GM12872 (cell line): Measurements from ENCODE around the gene NLRC3.

Experiments used
- TF ChIP-seq, protein P1 (sequence below): IDR thresholded peaks from 3 replicates; pipeline ENCODE4 v1.5.1; 2011; ENCODE audit warnings: low read depth, mild to moderate bottlenecking, low read length, moderate library complexity; ENCODE audit not compliant: insufficient read depth

The NLRC3 gene

DNA sequence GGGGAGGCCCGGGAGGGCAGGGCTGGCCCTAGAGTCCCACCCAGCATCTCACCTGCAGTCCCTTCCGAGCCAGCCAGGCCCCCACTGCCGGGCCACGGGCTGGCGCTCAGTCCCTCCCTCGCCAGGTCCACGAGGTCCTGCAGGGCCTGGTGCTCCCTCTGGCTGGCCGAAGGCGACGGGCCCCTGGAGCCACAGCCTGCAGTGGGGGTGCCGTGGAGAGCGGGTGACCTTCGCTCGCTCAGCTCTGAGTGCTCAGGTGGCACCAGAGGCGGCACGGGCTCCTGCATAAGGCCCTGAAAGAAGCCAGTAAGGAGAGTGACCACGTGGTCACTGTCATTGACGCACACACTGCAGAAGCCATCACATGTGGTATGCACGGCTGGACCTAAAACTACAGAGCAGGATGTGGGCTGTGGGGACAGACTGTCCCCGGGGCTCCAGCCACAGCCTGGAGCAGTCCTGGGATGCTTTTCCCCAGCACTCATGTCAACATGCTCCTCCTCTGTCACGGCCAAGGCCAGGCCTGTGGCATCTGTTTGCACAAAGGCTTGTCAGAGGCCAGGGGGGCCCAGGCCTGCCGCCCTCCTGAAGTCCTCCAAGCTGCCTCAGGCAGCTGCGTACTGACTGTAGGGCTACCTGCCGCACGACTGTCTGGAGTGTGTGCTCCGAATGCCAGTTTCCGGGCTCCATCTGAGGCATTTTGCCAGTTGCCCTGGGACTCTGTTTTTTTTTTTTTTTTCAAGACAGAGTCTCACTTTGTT lies 19.1 kb upstream of the NLRC3 start:
- TF ChIP-seq, protein P1, sequence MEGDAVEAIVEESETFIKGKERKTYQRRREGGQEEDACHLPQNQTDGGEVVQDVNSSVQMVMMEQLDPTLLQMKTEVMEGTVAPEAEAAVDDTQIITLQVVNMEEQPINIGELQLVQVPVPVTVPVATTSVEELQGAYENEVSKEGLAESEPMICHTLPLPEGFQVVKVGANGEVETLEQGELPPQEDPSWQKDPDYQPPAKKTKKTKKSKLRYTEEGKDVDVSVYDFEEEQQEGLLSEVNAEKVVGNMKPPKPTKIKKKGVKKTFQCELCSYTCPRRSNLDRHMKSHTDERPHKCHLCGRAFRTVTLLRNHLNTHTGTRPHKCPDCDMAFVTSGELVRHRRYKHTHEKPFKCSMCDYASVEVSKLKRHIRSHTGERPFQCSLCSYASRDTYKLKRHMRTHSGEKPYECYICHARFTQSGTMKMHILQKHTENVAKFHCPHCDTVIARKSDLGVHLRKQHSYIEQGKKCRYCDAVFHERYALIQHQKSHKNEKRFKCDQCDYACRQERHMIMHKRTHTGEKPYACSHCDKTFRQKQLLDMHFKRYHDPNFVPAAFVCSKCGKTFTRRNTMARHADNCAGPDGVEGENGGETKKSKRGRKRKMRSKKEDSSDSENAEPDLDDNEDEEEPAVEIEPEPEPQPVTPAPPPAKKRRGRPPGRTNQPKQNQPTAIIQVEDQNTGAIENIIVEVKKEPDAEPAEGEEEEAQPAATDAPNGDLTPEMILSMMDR: no peak

DNA sequence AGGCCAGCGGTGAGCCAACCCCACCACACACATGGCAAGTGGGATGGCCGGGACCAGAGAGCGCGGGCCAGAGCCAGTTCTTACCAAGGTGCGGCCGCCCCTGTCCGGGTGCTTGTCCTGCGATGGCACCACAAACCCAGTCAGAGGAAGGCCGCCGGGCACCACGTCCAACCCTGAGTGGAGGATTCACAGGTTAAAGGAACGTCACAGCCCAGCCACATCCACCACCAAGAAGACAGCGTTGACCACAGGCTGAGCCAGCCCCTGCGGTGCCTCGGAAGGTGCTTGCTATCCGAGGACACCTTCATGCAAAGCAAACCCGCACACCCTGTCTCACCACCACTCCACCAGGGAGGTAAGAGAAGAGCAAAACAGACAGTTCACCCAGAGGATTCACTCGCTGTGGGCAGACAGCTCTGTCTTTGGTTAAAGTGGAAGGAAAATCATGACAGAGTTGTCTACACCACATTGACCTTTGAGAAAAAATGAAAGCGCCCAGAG lies 18.4 kb upstream of the NLRC3 start:
- TF ChIP-seq, protein P1: no peak

DNA sequence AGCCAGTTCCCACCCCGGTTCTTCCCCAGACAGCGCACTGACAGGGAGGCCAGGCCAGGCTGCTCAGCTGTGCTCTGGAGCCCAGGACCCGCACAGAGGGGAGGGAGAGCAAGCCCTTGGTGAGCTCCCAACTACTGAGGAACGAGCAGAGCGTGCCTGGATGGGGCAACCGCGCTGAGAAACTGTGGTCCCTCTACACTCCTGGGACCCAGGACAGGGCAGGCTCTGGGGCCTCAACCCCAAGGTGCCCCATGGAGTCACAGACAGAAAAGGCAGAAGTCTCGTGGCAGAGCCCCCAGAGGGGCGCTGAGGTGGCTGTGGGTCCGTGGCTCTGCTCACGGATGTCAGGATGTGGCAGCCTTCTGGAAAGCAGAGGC lies 17.9 kb upstream of the NLRC3 start:
- TF ChIP-seq, protein P1: no peak

DNA sequence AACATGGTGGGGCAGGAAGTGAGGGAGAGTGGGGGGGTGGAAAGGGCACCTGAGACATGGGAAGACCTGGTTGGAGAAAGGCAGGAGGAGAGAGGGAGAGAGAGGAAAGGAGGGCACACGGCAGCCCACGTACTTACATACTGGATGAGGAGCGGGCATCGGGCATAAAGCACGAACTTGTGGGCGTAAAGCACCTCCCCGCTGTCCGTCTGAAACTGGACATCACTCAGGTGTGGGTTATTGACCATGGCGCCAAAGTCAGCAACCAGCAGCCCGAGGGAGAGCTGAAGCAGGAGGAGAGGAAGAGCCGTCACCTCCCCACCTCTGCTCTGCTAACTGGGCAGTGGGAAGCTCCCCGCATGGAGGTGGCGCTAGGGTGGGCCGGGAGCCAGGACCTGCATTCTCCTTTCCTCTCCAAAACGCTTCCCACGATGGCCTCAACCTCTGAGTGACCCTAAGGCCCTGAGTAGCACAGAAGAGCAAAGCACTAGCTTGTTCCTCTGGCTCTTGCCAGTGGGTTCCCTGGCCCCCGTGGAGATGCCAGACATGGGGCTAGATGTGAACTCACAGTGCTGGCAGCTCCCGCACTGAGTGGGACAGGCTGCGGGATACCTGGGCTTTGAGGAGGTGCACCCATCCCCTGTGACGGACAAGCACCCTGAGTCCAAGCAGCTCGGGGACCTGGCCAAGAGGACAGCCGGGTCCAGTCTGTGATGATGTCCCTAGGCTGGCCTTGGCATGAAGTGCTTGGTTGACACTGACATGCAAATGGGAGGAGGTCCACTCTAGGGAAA lies 17.3 kb upstream of the NLRC3 start:
- TF ChIP-seq, protein P1: no peak

DNA sequence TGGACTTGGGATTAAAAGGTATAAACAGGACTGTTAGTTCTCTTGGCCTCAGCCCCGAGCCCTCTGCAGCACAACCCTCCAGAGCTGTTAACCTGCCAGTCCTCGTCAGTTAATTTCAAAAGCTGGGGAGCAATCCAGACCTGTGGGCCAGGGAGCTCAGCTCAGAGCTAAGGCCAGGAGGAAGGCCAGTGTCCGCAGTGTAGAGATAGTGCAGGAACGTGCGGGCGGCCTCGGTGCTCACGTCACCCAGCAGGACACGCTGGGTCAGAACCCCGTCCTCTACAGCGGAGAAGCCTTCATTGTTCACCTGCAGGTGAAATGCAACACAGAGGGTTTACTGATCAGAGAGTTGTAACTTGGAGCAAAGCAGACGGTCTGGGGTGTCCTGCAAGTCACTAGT lies 15.4 kb upstream of the NLRC3 start:
- TF ChIP-seq, protein P1: no peak

DNA sequence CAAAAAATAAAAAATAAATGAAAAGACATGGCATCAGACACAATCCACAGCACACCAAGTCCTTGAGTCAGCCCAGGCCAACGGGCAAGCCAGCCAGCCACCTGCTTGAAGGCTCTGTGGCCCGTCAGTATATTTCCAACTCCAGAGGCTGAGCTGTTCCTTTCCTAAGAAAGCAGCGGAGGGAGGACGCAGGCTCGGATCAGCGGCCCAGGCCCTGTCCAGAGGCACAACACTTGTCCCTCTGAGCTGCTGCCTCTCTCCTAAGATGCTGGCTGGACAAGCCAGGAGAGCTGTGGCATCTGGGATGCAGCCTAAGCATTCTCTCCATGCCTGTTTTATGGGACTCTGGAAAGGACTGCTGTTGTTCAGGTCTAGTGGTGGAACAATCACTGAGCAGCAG lies 14.8 kb upstream of the NLRC3 start:
- TF ChIP-seq, protein P1: no peak

DNA sequence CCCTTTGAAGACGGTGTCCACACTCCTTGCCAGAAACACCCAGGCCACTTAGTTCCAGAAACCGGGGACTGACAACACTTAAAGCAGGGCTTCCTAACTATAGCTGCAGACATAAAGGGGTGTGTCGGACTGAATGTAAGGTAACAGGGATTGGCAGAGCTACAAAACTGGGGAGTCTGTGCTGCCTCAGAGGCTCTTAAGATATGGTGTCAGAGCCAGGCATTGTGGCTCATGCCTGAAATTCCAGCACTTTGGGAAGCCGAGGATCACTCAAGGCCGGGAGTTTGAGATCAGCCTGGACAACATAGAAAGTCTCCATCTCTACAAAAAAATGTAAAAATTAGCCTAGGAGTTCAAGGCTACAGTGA lies 14.2 kb upstream of the NLRC3 start:
- TF ChIP-seq, protein P1: no peak
